Upper lobe of right lung (tissue), 1 donor: Measurements from ENCODE around the gene DDX49. TPM values are rescaled to one million over a fixed set of nuclear protein-coding genes. Genes with fewer than 3 reads are reported as not detected.

ENCODE experiments used
- ATAC-seq: fragments of 200-7000 bp; cut with Tn5 transposase; one replicate; pipeline ENCODE4 v1.9.1; 2020; ENCODE audit warnings: mild to moderate bottlenecking, moderate library complexity
- DNase-seq: peaks from one replicate; pipeline ENCODE4 v3.0.0-alpha.2; 2020
- H3K27ac ChIP-seq: fragments of 200-600 bp; one replicate; pipeline ENCODE4 v1.8.0; 2022
- H3K27me3 ChIP-seq: fragments of 200-600 bp; one replicate; pipeline ENCODE4 v1.8.0; 2022; ENCODE audit warnings: mild to moderate bottlenecking
- H3K36me3 ChIP-seq: fragments of 200-600 bp; one replicate; pipeline ENCODE4 v1.8.0; 2022
- H3K4me1 ChIP-seq: fragments of 200-600 bp; one replicate; pipeline ENCODE4 v1.8.0; 2022
- H3K4me3 ChIP-seq: fragments of 200-600 bp; one replicate; pipeline ENCODE4 v1.8.0; 2022; ENCODE audit warnings: mild to moderate bottlenecking
- H3K9me3 ChIP-seq: fragments of 200-600 bp; one replicate; pipeline ENCODE4 v1.8.0; 2022
- CTCF ChIP-seq: fragments of 200-600 bp; IDR thresholded peaks from one replicate; pipeline ENCODE4 v1.8.0; 2022; ENCODE audit warnings: antibody characterized with exemption
- intact Hi-C: fragments of 100-400 bp; cut with DNase I; formaldehyde crosslinking; loops from one replicate; pipeline ENCODE4 v1.11.0; 2022
- total RNA-seq: library from RNA; stranded (reverse); fragmentation: NEBNext Ultra II Directional; extraction: Animal tissue kit (Norgen Biotek cat#: 25700); gene quantifications from one replicate; pipeline ENCODE4 v1.2.1, GENCODE V29; 2021
- donor health status: DM: no; HTN: yes; CAD: no; lungs with severe emphysema.

DDX49 gene
- total RNA-seq, 1 donor from 2014 or later = 45.9 TPM

GRCh38 chr19:18881491-18881890 lies 38.0 kb upstream of the DDX49 start:
- no peak for DNase-seq
- H3K27me3 ChIP-seq = no peaks in the 10 kb centered on the region
- H3K9me3 ChIP-seq = no peaks in the 10 kb centered on the region
- no peak for TF ChIP-seq CTCF
- intact Hi-C loops = no loop called here
- no peaks in the 10 kb centered on the region for H3K4me1 ChIP-seq
- ATAC-seq = no peak
- no peaks in the 10 kb centered on the region for H3K36me3 ChIP-seq
- no peak overlapping the region for H3K27ac ChIP-seq
- no peak overlapping the region for H3K4me3 ChIP-seq

DNA sequence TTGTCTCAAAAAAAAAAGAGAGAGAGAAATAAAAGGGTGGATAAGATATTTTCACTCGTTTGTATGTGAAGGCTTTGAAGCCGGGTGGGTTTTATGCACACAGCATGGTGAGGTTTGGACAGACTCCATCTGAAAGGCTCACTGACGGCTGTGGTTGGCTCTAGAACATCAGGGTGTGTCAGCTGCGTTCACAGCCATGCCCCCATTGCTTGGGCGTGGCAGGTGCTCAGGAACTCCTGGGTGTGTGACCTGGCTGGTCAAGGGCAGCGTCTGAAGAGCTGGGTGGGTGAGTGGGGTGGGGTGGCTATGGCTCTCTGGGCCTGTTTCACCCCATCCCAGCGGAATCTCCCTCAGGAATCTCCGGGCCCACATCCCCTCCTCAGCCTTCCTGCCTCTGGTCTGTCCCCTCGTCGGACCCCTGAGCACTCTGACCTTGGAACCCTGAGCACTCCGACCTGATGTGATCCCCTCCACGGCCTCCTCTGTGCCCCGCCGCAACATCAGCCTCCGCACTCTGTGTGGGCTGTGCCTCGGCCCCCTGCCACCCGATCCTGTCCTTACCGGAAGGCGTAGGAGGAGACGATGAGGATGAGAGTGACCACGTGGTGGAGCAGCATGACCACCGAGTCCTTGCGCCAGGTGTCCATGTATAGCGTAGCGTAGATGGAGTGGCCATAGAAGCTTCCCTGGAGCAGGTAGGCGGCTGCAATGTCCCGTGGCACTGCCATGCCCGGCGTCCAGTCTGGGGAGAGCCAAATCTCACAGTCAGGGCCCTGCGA lies 35.8 kb upstream of the DDX49 start:
- no peak for TF ChIP-seq CTCF
- H3K4me1 ChIP-seq = no peaks in the 10 kb centered on the region
- no peak overlapping the region for H3K27ac ChIP-seq
- no peak overlapping the region for H3K4me3 ChIP-seq
- ATAC-seq (no peak), DNase-seq (no peak)
- no peaks in the 10 kb centered on the region for H3K36me3 ChIP-seq
- intact Hi-C loops = no loop called here
- no peaks in the 10 kb centered on the region for H3K27me3 ChIP-seq
- H3K9me3 ChIP-seq = no peaks in the 10 kb centered on the region

DNA sequence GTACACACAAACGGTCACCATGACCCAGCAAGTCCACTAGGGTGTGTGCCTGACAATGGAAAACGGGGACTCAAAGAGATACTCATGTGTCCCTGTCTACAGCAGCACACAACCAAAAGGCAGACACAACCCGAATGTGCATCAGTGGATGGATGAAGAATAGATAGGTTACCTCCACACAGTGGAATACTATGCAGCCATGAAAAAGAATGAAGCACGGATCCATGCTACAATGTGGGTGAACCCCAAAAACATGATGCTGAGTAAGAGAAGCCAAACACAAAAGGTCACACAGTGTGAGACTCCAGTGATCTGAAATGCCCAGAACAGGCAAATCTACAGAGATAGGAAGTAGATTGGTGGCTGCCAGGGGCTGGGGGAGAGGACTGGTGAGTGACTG lies 32.5 kb upstream of the DDX49 start:
- H3K27me3 ChIP-seq = no peaks in the 10 kb centered on the region
- H3K4me1 ChIP-seq = no peaks in the 10 kb centered on the region
- no peak overlapping the region for H3K4me3 ChIP-seq
- no peaks in the 10 kb centered on the region for H3K9me3 ChIP-seq
- intact Hi-C loops = no loop called here
- ATAC-seq (no peak), DNase-seq (no peak)
- no peak overlapping the region for H3K27ac ChIP-seq
- TF ChIP-seq CTCF = no peak
- no peaks in the 10 kb centered on the region for H3K36me3 ChIP-seq

GRCh38 chr19:18889949-18890745 lies 29.4 kb upstream of the DDX49 start:
- no peak for TF ChIP-seq CTCF
- H3K27me3 ChIP-seq = peaks cover 12% of the 10 kb centered on the region
- H3K9me3 ChIP-seq = no peaks in the 10 kb centered on the region
- no peaks in the 10 kb centered on the region for H3K36me3 ChIP-seq
- intact Hi-C loops = no loop called here
- H3K4me1 ChIP-seq = peaks cover 3% of the 10 kb centered on the region
- H3K4me3 ChIP-seq = no peak overlapping the region
- DNase-seq = no peak
- no peak for ATAC-seq
- no peak overlapping the region for H3K27ac ChIP-seq

DNA sequence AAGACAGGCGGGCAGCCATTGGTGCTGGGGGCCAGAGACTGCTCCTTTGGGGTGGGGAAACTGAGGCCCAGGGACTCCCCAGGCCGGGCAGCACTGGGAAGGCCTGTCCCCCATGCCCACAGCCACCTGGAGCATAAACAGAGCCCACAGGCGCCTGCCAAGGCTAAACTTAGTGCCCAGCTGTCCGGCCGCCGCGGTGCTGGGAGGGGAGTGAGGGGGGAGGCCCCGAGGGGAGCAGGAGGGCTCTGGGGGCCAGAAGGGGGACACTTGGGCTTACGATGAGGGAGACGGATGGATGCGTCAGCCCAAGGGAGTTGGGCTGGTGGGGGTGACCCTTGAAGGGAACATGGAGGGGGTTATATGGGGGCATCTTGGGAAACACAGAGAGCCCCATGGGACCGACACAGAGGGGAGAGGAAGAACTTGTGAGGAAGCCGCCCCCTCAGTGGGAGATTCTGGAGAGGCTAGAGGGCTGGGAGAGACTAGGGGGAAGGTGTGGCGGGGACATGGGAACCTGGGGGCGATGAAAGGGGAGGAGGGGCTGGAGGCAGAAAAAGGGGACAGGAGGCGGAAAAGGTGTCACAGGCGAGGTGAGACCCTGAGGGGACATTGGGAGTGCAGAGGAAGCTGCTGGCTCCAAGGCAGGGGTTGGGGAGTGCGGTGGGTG lies 25.8 kb upstream of the DDX49 start:
- Histone ChIP-seq H3K27me3 (peaks cover 24% of the 10 kb centered on the region), H3K36me3 (peaks cover 1% of the 10 kb centered on the region), H3K4me1 (peaks cover 3% of the 10 kb centered on the region), H3K27ac (no peak overlapping the region), H3K4me3 (no peak overlapping the region), H3K9me3 (no peaks in the 10 kb centered on the region)
- no peak for TF ChIP-seq CTCF
- DNase-seq = no peak
- ATAC-seq = no peak
- intact Hi-C loops = no loop called here
